A673 (cell line): Measurements from ENCODE around the gene OR6S1. TPM values are rescaled to one million over a fixed set of nuclear protein-coding genes. Genes with fewer than 3 reads are reported as not detected.
"Not testable (repeated sequence)": the region's sequence is repeated elsewhere in the genome, so short reads cannot be mapped to it uniquely, and the experiment has no call there.

Source experiments
- BruUV-seq: library from RNA; stranded (reverse); fragments of 400-500 nt; replicated peaks from 2 replicates; lab custom pipeline; 2021; lab: Mats Ljungman, UMichigan
- CTCF ChIA-PET: fragments of 300-600 bp; sonication (Branson Sonifier 250); formaldehyde crosslinking; loops from one replicate; lab custom pipeline; 2022; ENCODE audit warnings: antibody characterized with exemption; lab: Charles Lee
- POLR2A ChIA-PET: fragments of 300-600 bp; sonication (Branson Sonifier 250); formaldehyde crosslinking; loops from one replicate; lab custom pipeline; 2022; ENCODE audit warnings: antibody characterized with exemption; ENCODE audit not compliant: low non-redundant PET; lab: Charles Lee
- DNase-seq: peaks from one replicate; pipeline ENCODE4 v3.0.0-alpha.2; 2015; ENCODE audit warnings: low spot score
- H3K27ac ChIP-seq: fragments of 200-600 bp; sonication (generic); 2 replicates; pipeline ENCODE4 v1.5.1; 2016; ENCODE audit warnings: mixed run types, low read depth, mild to moderate bottlenecking, mixed read lengths, antibody characterized with exemption, low read length; ENCODE audit not compliant: poor library complexity, severe bottlenecking
- H3K27me3 ChIP-seq: fragments of 200-600 bp; sonication (generic); replicated peaks from 2 replicates; pipeline ENCODE4 v1.6.1; 2017; ENCODE audit warnings: mixed run types, low read depth, mild to moderate bottlenecking, mixed read lengths, antibody characterized with exemption, low read length; ENCODE audit not compliant: insufficient read depth, poor library complexity
- H3K36me3 ChIP-seq: fragments of 200-600 bp; sonication (generic); 2 replicates; pipeline ENCODE4 v1.6.1; 2016; ENCODE audit warnings: mixed run types, mild to moderate bottlenecking, mixed read lengths, antibody characterized with exemption, low read length; ENCODE audit not compliant: insufficient read depth, poor library complexity, severe bottlenecking
- H3K4me1 ChIP-seq: fragments of 200-600 bp; sonication (generic); 2 replicates; pipeline ENCODE4 v1.6.1; 2017; ENCODE audit warnings: mixed run types, mild to moderate bottlenecking, mixed read lengths, antibody characterized with exemption, low read length; ENCODE audit not compliant: insufficient read depth, poor library complexity, severe bottlenecking
- H3K4me3 ChIP-seq: fragments of 200-600 bp; sonication (generic); 2 replicates; pipeline ENCODE4 v1.5.1; 2016; ENCODE audit warnings: low read depth, mixed run types, mild to moderate bottlenecking, mixed read lengths, low read length; ENCODE audit not compliant: poor library complexity, severe bottlenecking
- H3K9me3 ChIP-seq: fragments of 200-600 bp; sonication (generic); 2 replicates; pipeline ENCODE4 v1.6.1; 2016; ENCODE audit warnings: mixed run types, low read depth, mild to moderate bottlenecking, mixed read lengths, antibody characterized with exemption, low read length; ENCODE audit not compliant: poor library complexity, severe bottlenecking
- CTCF ChIP-seq: fragments of 300-800, 200-600 bp; sonication (generic); conservative IDR thresholded peaks from 2 replicates; pipeline ENCODE4 v1.5.1; 2017; ENCODE audit warnings: low read depth, mild to moderate bottlenecking, antibody characterized with exemption, low read length, moderate library complexity, mixed read lengths
- EZH2 ChIP-seq: fragments of 200-600 bp; sonication (generic); IDR thresholded peaks from 2 replicates; pipeline ENCODE4 v1.6.1; 2017; ENCODE audit warnings: borderline replicate concordance, low read depth, mild to moderate bottlenecking, mixed read lengths, antibody characterized with exemption, low read length; ENCODE audit not compliant: poor library complexity, severe bottlenecking
- intact Hi-C: fragments of 100-400 bp; cut with micrococcal nuclease; formaldehyde crosslinking; loops from one replicate; pipeline ENCODE4 v1.10.0; 2022; ENCODE audit not compliant: unreplicated experiment
- total RNA-seq: library from RNA; stranded (reverse); gene quantifications from 2 replicates; pipeline ENCODE4 v1.2.3, GENCODE V29; 2021

The OR6S1 gene
- total RNA-seq, 1 experiment from 2014 or later: not detected

- Histone ChIP-seq H3K27me3 (no peaks in the 10 kb centered on the region), H3K9me3 (no peaks in the 10 kb centered on the region), H3K27ac (no peak overlapping the region), H3K36me3 (no peaks in the 10 kb centered on the region), H3K4me3 (no peak overlapping the region), H3K4me1 (no peaks in the 10 kb centered on the region)
- POLR2A ChIA-PET: no interaction called here
- TF ChIP-seq CTCF (no peak), EZH2 (no peak)
- intact Hi-C loops: no loop called here
- no TSS peak for BruUV-seq
- DNase-seq: no peak
- CTCF ChIA-PET: no interaction called here
These were observed 40.0 kb downstream of the OR6S1 start for GRCh38 chr14:20601522-20601921.

- Histone ChIP-seq H3K9me3 (no peaks in the 10 kb centered on the region), H3K4me1 (no peaks in the 10 kb centered on the region), H3K27me3 (no peaks in the 10 kb centered on the region), H3K36me3 (no peaks in the 10 kb centered on the region), H3K4me3 (no peak overlapping the region), H3K27ac (no peak overlapping the region)
- TF ChIP-seq CTCF: no peak
- no peak for TF ChIP-seq EZH2
- BruUV-seq: no TSS peak
- intact Hi-C loops: no loop called here
- POLR2A ChIA-PET: no interaction called here
- no peak for DNase-seq
- CTCF ChIA-PET: no interaction called here
These were observed 44.4 kb downstream of the OR6S1 start for GRCh38 chr14:20597108-20597507.

GRCh38 chr14:20595726-20596125, 45.8 kb downstream of the OR6S1 start:
- POLR2A ChIA-PET, H3K4me3 ChIP-seq, H3K4me1 ChIP-seq, BruUV-seq, CTCF ChIA-PET, intact Hi-C loops, H3K9me3 ChIP-seq, H3K36me3 ChIP-seq, H3K27me3 ChIP-seq, DNase-seq, H3K27ac ChIP-seq: not testable (repeated sequence)

GRCh38 chr14:20592574-20592973, 48.9 kb downstream of the OR6S1 start:
- BruUV-seq: no TSS peak
- TF ChIP-seq EZH2 (no peak), CTCF (no peak)
- peak; percentile 11 for DNase-seq
- Histone ChIP-seq H3K36me3 (no peaks in the 10 kb centered on the region), H3K4me3 (no peak overlapping the region), H3K9me3 (no peaks in the 10 kb centered on the region), H3K4me1 (no peaks in the 10 kb centered on the region), H3K27ac (no peak overlapping the region), H3K27me3 (no peaks in the 10 kb centered on the region)
- ChIA-PET CTCF (no interaction called here), POLR2A (no interaction called here)
- intact Hi-C loops: no loop called here
